ENCODE results near the gene ID3.
"Not testable (repeated sequence)": the region's sequence is repeated elsewhere in the genome, so short reads cannot be mapped to it uniquely, and the experiment has no call there.

The ID3 gene

DNA sequence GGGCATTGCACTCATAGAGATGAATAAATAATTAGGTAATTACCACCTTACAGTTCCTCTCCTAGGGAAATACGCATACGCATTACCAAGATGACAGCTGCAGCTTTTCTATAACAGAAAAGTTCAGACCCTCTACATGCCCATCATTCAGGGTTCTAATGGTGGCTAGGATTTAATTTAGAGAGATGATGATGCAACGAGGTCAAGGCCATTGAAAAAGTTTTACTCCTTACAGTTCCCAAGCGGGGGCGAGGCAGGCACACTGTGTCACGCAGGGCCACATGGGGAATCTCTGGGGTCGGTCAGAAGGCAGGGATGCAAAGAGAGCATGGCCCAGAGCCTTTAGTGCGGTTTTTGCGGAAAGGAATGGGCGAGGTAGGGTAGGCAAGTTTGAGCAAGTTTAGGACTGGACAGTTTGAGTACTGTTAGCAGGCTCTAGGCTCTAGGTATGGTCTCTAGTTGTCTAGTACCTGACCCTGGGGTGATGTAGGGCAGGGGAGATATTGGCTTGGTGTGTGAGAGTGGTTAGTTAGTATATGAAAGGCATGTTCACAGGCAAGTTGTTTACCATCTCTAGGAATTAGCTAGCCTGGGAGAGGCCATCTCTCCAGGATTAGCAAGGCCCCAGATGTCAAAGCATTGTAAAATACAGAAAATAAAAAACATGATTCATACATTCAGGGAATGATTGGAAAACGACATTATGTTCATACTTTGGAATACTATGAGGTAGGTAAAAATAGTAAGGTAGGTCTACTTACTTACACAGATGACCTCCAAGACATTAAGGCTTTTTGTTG is 29.6 kb upstream of the ID3 start:
- DNase-seq (ENCODE audit: low spot score), result no peak

GRCh38 chr1:23585321-23586022 is 26.2 kb upstream of the ID3 start:
- DNase-seq (ENCODE audit: low spot score), result no peak

DNA sequence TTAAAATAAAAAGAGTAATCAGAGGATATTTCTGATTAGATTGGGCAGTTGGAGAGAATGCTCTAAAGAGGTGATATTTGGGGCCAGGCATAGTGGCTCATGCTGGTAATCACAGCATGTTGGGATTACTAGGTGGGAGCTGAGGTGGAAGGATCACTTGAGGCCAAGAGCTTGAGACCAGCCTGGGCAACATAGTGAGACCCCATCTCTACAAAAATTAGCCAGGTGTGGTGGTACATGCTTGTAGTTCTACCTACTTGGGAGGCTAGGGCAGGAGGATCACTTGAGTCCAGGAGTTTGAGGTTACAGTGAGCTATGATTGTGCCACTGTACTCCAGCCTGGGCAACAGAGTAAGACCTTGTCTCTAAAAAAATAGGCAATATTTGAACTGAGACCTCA is 24.4 kb upstream of the ID3 start:
- DNase-seq (ENCODE audit: low spot score), result not testable (repeated sequence)

DNA sequence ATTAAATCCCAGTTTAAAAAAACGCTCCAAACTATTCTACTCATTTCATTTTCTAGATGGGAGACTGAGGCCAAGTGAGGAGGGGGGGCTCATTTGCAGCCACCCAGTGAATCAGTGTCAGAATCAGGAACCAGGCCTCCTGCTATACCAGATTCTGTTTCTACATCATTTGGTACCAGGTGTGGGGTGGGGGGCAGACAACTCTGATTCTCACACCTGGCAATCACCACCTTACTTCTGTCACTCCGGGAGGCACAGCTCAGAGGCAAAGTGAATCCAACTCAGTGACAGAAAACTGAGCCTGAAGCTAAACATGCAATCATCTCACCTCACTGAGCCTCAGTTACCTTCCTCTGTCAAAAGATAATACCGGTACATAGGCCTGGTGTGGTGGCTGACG is 23.5 kb upstream of the ID3 start:
- no peak for DNase-seq (ENCODE audit: low spot score)

GRCh38 chr1:23581219-23581618 is 21.9 kb upstream of the ID3 start:
- DNase-seq (ENCODE audit: low spot score), result no peak

- DNase-seq (ENCODE audit: low spot score), result no peak
Measured at GRCh38 chr1:23578997-23579363, 19.7 kb upstream of the ID3 start.

GRCh38 chr1:23578311-23578996 is 19.2 kb upstream of the ID3 start:
- DNase-seq (ENCODE audit: low spot score), result no peak

GRCh38 chr1:23577056-23578004 is 18.0 kb upstream of the ID3 start:
- DNase-seq (ENCODE audit: low spot score), result peak; percentile 68

- no peak for DNase-seq (ENCODE audit: low spot score)
Measured at GRCh38 chr1:23576338-23577055, 17.2 kb upstream of the ID3 start.

DNA sequence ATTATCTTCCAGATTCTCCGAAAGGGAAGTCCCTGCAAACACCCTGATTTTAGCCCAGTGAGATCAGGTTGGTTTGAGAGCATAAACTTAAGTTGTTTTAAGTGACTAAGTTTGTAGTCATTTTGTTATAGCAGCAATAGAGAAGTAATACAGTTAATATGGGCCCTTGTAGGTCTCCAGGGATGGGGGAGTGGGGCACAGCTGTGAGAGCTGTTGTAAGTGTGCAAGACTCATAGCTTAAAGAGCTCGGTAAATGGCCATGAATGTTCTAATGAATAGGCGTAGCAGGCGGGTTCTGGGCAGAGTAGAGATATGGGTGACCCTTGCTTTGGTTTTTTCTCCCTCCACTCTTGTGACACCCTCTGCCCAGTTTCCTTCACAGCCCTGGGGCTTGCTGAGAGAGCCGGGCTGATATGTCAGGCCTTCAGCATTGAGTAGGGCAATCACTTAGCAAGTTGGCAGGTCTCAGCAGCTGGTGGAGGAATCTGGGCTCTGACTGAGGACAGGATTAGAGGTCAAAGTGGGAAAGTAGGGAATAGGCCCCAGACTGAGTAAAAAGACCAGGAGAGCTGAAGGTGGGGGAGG is 16.0 kb upstream of the ID3 start:
- no peak for DNase-seq (ENCODE audit: low spot score)

- DNase-seq (ENCODE audit: low spot score), result no peak
Measured at GRCh38 chr1:23574265-23574754, 15.0 kb upstream of the ID3 start.

DNA sequence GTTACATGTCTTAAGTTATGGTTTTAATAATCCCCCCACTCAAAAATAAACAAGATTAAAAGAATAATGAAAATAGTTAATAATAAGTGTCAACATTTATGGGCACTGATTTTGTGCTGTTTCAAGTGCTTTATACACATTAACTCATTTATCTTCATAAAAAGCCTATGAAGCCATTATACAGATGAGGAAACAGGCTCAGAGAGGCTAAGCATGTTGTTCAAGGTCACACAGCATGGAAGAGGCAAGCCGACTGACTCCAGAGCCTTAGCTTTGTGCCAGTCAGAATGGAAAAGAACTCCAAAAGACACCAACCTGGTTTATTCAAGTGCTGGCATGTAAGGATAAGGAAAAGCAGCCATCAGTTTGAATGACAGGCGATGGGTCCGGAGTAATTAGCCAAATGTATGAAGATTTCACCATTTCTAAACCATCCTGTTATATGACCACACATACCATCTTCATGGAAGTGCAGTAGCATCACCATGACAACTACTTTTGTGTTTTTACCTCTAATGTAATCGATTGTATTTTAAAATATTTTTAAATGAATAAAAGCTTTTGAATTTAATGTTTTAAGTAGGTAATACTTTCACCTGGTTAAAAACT is 14.4 kb upstream of the ID3 start:
- DNase-seq (ENCODE audit: low spot score), result no peak

GRCh38 chr1:23571465-23571864 is 12.2 kb upstream of the ID3 start:
- no peak for DNase-seq (ENCODE audit: low spot score)

GRCh38 chr1:23570001-23570691 is 10.8 kb upstream of the ID3 start:
- no peak for DNase-seq (ENCODE audit: low spot score)

DNA sequence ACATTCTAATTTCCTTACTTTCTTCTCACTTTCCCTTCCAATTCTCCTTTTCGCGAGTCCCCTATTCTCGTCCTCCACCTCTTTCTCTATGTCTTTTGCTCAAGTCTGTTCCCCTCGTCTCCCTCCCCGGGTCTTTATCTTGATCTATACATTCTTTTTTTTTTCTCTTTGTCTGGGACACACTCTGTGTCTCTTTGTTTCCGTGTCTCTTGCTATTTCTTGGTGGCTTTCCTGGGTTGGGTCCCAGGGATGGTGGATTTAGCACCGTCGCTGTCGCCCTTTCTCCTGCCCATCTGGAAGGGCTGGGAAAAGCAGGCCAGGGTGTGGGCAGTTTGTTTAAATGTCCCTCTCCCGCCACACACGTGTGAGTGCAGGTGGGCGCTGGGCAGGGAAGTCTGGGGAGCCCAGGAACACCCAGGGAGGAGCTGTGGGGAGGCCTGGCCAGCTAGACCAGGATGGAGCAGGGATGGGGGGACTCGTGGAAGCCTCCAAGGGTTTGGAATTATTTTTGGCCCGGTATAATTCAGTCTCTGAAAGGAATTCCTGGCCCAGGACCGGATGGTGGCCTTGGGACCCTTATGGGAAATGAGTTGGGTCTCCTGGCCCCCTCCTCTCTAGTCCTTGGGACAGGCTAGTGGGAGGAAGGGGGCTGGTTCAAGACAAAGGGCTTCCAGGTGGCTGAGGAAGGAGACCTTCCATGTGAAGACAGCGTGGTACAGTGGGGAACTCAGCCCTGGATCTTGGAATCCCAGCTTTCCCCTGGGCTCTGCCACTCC is 9.5 kb upstream of the ID3 start:
- no peak for DNase-seq (ENCODE audit: low spot score)

GRCh38 chr1:23567996-23568607 is 8.8 kb upstream of the ID3 start:
- no peak for DNase-seq (ENCODE audit: low spot score)

- DNase-seq (ENCODE audit: low spot score), result no peak
Measured at GRCh38 chr1:23567629-23567995, 8.3 kb upstream of the ID3 start.

- DNase-seq (ENCODE audit: low spot score), result no peak
Measured at GRCh38 chr1:23566304-23566703, 7.0 kb upstream of the ID3 start.

DNA sequence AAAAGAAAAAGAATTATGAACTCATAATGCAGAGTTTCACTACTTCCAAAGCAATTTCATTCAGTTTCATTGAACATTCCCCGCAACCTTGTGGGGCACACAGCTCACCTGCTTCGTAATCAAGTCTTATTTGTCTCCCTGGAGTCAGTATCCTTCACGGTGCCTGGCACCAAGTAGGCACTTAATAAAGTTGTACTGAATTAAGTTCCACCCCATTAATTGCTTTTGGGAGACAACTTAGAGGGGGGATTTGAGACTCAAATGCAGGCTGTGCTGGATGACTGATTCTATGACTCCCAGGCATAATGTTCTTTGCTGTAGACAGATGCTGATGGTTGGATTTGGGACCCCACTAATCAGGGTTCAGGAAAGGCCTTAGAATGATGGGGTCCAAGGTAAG is 6.5 kb upstream of the ID3 start:
- no peak for DNase-seq (ENCODE audit: low spot score)
